OCI-LY7 (cell line): ENCODE measurements around the gene ADNP2.

Source experiments
- EZH2phosphoT487 ChIP-seq: fragments of 200-600 bp; sonication (generic); IDR thresholded peaks from 2 replicates; pipeline ENCODE4 v1.6.1; 2018; ENCODE audit warnings: low read depth, borderline replicate concordance, mild to moderate bottlenecking, mixed run types, antibody characterized with exemption, low read length, moderate library complexity, mixed read lengths
- TF ChIP-seq, protein P1 (sequence below): fragments of 200-600 bp; sonication (generic); conservative IDR thresholded peaks from 2 replicates; pipeline ENCODE4 v1.5.1; 2014; ENCODE audit warnings: mild to moderate bottlenecking, antibody characterized with exemption, low read length, moderate library complexity, mixed read lengths

DNA sequence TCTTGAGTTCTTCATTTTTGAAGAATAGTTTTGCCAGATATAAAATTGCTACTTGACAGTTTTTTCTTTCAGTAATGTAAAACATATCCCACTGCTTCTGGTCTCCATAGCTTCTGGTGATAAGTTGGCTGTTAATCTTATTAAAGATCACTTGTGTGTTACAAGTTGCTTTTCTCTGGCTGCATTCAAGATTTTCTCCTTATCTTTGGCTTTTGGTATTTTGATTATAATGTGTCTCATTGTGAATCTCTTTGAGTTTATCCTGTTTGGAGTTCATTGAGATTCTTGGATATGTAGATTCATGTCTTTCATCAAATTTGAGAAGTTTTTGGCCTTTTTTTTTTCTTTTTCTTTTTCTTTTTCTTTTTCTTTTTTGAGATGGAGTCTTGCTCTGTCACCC, 20.2 kb upstream of the ADNP2 start:
- TF ChIP-seq, protein P1, sequence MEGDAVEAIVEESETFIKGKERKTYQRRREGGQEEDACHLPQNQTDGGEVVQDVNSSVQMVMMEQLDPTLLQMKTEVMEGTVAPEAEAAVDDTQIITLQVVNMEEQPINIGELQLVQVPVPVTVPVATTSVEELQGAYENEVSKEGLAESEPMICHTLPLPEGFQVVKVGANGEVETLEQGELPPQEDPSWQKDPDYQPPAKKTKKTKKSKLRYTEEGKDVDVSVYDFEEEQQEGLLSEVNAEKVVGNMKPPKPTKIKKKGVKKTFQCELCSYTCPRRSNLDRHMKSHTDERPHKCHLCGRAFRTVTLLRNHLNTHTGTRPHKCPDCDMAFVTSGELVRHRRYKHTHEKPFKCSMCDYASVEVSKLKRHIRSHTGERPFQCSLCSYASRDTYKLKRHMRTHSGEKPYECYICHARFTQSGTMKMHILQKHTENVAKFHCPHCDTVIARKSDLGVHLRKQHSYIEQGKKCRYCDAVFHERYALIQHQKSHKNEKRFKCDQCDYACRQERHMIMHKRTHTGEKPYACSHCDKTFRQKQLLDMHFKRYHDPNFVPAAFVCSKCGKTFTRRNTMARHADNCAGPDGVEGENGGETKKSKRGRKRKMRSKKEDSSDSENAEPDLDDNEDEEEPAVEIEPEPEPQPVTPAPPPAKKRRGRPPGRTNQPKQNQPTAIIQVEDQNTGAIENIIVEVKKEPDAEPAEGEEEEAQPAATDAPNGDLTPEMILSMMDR: no peak
- no peak for TF ChIP-seq EZH2phosphoT487
